NCI-H2227 treated with DMSO at 0.1 percent for 48 hours (cell line): Measurements from ENCODE around the gene NTNG2.
"Not testable (repeated sequence)": the region's sequence is repeated elsewhere in the genome, so short reads cannot be mapped to it uniquely, and the experiment has no call there.

Experiments used
- DNase-seq: peaks from one replicate; lab custom pipeline; 2025; lab: John Stamatoyannopoulos, UW

NTNG2 gene

DNA sequence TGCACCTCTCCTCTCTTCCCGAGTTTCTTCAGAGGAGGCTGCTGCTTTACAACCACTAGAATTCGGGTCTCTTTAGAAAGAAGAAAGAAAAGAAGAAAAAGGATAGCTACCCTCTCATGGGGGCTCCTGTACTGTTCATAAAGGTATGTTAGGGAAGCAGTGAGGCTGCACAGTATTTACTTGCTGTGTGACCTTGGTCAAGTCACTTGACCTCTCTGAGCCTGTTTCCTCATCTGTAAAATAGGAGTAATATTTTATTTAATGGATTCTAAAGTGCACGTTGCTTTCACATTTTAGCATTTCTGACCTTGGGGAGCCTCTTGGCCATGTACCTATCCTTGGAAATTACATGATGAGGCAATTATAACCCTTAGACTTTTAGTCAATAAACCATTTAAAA lies 104.2 kb downstream of the NTNG2 start:
- no peak for DNase-seq

DNA sequence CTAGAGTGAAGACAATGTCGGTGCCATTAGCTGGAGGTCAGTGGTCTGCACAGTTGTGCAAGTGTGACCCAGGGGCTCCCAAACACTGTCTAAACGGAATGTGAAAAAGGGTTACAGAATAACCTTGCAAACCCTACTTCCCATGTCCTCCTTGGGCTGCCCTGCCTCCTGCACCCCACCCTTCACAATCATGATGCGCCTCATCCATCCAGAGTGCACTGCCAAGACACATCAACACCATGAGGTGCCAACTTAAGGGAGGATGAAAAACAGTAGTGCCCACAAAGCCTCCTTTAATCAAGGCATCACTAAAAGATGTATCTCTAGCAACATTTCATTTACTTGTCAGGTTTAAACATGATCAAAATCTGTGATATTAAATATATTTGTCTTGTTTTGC lies 105.8 kb downstream of the NTNG2 start:
- no peak for DNase-seq

DNA sequence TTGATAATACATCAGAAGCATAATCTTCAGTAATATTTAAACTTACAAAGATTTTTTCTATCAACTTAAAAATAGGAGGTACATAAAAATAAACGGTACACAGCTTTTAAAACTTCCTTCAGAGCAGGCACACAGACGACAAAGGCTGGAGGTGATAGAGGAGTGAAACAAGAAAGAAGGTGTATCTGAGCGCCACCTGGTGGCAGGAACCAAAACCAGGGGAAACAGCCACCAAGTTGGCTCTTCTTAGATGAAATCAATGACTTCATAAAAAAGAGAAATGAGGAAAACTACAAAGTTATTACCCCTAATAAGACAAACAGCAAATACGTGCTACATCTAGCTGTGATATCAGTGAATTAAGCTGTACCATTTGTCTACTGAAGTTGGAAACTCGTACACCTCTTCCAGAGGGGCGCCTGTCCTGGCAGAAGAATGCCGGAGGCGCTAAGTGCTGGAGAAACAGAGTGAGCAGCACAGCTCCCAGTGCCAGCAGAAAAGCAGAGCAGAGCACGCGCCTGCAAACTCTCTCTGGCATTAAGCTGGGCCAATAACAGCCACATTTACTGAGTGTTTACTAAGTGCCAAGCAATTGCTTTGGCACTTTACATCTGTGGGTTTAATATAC lies 107.0 kb downstream of the NTNG2 start:
- DNase-seq, result peak; percentile 52

DNA sequence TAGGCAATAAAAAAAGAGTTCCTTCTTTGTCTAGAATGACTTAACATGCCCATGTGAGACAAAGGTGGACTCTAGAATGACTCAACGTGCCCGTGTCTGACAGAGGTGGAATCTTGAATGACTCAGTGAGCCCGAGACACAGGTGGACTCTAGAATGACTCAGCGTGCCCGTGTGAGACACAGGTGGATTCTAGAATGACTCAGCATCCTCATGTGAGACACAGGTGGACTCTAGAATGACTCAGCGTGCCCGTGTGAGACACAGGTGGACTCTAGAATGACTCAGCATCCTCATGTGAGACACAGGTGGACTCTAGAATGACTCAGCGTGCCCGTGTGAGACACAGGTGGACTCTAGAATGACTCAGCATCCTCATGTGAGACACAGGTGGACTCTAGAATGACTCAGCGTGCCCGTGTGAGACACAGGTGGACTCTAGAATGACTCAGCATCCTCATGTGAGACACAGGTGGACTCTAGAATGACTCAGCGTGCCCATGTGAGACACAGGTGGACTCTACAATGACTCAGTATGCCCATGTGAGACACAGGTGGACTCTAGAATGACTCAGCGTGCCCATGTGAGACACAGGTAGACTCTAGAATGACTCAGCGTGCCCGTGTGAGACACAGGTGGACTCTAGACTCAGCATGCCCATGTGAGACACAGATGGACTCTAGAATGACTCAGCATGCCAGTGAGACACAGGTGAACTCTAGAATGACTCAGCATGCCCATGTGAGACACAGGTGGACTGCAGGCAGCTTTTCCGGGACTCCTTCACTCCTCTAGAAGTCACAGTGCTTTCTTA lies 108.1 kb downstream of the NTNG2 start:
- not testable (repeated sequence) for DNase-seq

DNA sequence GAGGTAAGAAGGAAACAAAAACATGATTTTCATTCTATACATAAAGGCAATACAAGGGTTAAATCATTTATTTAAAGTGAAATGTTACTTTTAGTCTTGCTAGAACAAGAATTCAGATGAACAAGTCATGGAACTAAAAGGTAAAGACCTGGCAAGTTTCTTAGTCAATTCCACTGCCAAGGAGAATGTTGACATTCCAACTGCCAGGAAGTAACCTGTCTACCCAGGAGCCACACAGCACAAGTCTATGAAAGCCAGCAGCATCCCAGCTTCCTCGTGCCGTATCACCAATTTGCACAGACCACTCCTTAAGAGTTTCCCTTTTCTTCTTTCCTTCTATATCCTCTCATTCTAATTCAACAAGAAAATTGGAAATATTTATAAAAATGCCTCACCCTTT lies 113.0 kb downstream of the NTNG2 start:
- no peak for DNase-seq

DNA sequence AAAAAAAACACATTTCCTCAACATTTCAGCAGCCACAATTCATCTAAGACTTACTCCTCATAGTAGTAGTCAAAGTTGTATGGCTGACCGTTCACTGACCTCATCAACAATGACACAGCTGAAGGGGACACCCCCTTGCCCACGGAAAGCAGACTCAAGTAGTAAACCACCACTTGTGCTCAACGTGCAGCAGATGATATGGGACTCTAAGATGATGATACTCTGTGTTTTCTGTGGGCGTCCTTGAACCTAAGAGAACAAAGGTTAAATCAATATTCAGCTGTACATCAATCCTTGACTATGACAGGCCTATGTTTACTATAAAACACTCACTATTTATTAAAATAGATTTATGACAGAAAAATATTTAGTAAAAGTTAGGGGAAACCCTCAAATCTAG lies 121.3 kb downstream of the NTNG2 start:
- DNase-seq, result peak; percentile 29

DNA sequence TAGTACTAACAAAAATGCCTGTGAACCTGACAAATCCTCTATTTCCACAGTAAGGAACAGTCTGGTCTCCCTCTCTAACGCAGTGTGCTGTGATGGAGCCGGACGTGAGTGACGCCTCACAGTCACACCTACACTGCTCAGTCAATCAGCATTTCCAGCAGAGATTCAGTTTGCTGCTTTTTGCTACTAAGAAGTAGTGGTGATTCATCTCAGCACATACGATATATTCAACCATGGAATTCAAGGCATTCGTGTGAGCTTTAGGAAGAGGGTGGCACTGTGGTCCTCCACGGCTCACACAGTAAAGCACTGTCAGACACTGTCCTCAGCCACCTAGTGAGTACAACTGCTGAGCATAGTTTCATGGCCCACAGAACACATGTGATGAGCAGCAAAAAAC lies 122.0 kb downstream of the NTNG2 start:
- DNase-seq, result no peak

DNA sequence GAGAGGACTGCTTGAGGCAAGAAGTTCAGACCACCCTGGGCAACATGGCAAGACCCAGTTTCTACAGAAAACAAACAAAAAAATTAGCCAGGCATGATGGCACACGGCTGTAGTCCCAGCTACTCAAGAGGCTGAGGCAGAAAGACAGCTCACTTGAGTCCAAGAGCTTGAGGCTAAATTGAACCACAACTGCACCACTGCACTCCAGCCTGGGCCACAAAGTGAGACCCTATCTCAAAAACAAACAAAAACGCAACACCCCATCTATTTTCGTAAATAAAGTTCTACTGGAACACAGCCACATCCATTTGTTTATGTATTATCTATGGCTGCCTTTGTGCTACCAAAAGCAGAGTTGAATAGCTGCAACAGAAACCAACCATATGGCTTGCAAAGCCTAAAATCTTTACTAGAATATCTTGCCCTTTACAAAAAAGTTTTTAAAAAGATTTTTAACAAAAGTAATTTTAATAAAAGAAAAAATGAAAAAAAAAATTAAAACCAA lies 125.5 kb downstream of the NTNG2 start:
- DNase-seq, result no peak

DNA sequence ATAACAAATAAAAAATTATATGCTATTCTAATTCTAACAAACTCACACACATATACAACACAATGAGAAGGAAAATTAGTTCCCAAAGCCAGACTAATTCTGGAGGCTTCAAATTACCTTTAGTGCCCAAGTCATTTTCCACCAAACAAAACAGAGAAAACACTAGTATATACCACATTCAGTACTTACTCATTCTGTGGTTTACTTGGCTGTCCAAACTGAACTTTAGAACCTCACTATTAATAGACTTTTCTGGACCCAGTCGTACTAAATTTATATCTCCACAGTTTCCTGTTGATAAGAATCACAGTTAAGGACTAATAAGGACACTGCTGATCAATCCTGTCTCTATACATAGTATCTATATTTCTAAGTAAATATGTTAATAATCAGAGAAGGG lies 126.5 kb downstream of the NTNG2 start:
- DNase-seq, result no peak

DNA sequence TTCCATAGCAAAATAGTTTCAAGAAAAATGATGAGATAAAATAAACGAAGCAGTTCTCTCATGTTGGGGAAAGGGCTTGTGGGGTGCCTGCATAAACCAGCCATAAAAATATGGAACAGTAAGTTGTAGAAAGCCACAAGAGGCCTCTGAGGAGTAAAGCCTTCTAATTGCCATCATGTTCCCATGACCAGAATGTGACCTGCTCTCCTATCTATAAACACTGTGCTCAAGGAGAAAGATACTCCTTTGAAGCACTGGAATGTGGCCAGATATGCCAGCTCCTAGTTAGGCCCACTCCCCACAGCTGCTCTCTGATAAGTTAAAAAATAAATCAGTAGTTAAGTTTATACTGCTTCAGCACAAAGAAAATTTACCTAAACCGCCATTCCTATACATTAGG lies 127.1 kb downstream of the NTNG2 start:
- DNase-seq, result no peak

DNA sequence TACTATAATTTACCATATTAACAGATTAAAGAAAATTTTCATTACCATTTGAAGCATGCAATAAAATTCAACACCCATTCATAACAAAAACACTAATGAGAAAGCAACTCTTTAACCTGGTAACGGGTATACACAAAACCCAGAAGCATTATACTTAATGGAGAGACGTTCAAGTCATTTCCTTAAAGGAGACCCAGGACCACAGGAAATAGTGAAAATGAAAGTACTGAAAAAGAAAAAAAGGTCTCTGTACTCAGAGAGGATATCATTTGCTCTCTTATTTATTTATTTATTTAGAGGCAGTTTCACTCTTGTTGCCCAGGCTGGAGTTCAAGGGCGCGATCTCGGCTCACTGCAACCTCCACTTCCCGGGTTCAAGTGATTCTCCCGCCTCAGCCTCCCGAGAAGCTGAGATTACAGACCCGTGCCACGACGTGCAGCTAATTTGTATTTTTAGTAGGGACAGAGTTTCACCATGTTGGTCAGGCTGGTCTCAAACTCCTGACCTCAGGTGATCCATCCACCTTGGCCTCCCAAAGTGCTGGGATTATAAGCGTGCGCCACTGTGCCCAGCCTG lies 131.4 kb downstream of the NTNG2 start:
- no peak for DNase-seq
